HEK293 (cell line): ENCODE results near the gene AHCYL1.

ENCODE experiments used
- CTCF ChIA-PET: fragments of 350-600 bp; formaldehyde crosslinking; extraction: SDS; loops from one replicate; lab custom pipeline; 2021; ENCODE audit warnings: antibody characterized with exemption; lab: Yijun Ruan, JAX
- POLR2A ChIA-PET: fragments of 300-600 bp; formaldehyde crosslinking; extraction: SDS; loops from one replicate; lab custom pipeline; 2020; ENCODE audit warnings: antibody characterized with exemption, inconsistent platforms; lab: Yijun Ruan, JAX
- H3K27ac ChIP-seq: fragments of 200-500 bp; sonication (Bioruptor generic); 2 replicates; pipeline ENCODE4 v1.5.1; 2014; ENCODE audit warnings: low read depth, low read length, control low read depth, inconsistent platforms; ENCODE audit errors: extremely low read depth
- H3K36me3 ChIP-seq, 2 experiments: fragments of 200-500 bp in 1 of 2; sonication (Bioruptor generic) in 1 of 2; 1 replicate in 1 of 2; 2 replicates in 1 of 2; pipeline ENCODE4 v1.5.1; 2014 to 2017; ENCODE audit warnings: inconsistent platforms in 2 of 2, low read length in 2 of 2; ENCODE audit not compliant: control insufficient read depth in 2 of 2, insufficient read depth in 1 of 2
- H3K4me1 ChIP-seq: fragments of 200-500 bp; sonication (Bioruptor generic); 2 replicates; pipeline ENCODE4 v1.5.1; 2014; ENCODE audit warnings: mild to moderate bottlenecking, low read length, inconsistent platforms; ENCODE audit not compliant: control insufficient read depth, insufficient read depth
- H3K4me3 ChIP-seq: 2 replicates; pipeline ENCODE4 v1.5.1; 2011; ENCODE audit warnings: low read depth, mild to moderate bottlenecking, control low read depth, low read length, moderate library complexity
- H3K9me3 ChIP-seq: fragments of 200-500 bp; sonication (Bioruptor generic); 2 replicates; pipeline ENCODE4 v1.5.1; 2014; ENCODE audit warnings: low read depth, low read length, inconsistent platforms; ENCODE audit not compliant: control insufficient read depth, insufficient read depth
- ELK4 ChIP-seq: IDR thresholded peaks from 2 replicates; pipeline ENCODE4 v1.6.1; 2011; ENCODE audit warnings: mild to moderate bottlenecking, low read depth, low read length, borderline replicate concordance
- HOXA7 ChIP-seq: sonication (generic); formaldehyde crosslinking; IDR thresholded peaks from 2 replicates; pipeline ENCODE4 v1.8.1; 2022; ENCODE audit warnings: missing genetic modification reagents, borderline replicate concordance
- IKZF3 ChIP-seq: fragments of 450-650 bp; IDR thresholded peaks from 2 replicates; pipeline ENCODE4 v1.5.0; 2018; ENCODE audit warnings: missing biosample characterization, mild to moderate bottlenecking, missing genetic modification characterization, moderate library complexity
- INSM2 ChIP-seq: fragments of 450-650 bp; formaldehyde crosslinking; IDR thresholded peaks from 2 replicates; pipeline ENCODE4 v1.5.1; 2016; ENCODE audit warnings: missing biosample characterization, missing genetic modification characterization
- KLF8 ChIP-seq: fragments of 450-650 bp; formaldehyde crosslinking; IDR thresholded peaks from 2 replicates; pipeline ENCODE4 v1.5.1; 2016; ENCODE audit warnings: missing biosample characterization, missing genetic modification characterization
- TCF7L2 ChIP-seq: IDR thresholded peaks from 2 replicates; pipeline ENCODE4 v1.6.1; 2011; ENCODE audit warnings: low read depth, mild to moderate bottlenecking, inconsistent platforms, low read length, moderate library complexity, borderline replicate concordance
- TRIM28 ChIP-seq: IDR thresholded peaks from 2 replicates; pipeline ENCODE4 v1.6.1; 2011; ENCODE audit warnings: low read length, control low read depth, borderline replicate concordance
- ZBTB6 ChIP-seq: fragments of 450-650 bp; formaldehyde crosslinking; IDR thresholded peaks from 2 replicates; pipeline ENCODE4 v1.5.1; 2017; ENCODE audit warnings: missing biosample characterization, missing genetic modification characterization
- ZBTB7A ChIP-seq: fragments of 450-650 bp; formaldehyde crosslinking; IDR thresholded peaks from 2 replicates; pipeline ENCODE4 v1.5.1; 2016; ENCODE audit warnings: low read depth, missing biosample characterization, missing genetic modification characterization
- ZEB2 ChIP-seq: fragments of 450-650 bp; formaldehyde crosslinking; IDR thresholded peaks from 2 replicates; pipeline ENCODE4 v1.5.1; 2016; ENCODE audit warnings: missing biosample characterization, missing genetic modification characterization
- ZFP37 ChIP-seq: fragments of 450-650 bp; formaldehyde crosslinking; IDR thresholded peaks from 2 replicates; pipeline ENCODE4 v1.5.1; 2016; ENCODE audit warnings: missing biosample characterization, missing genetic modification characterization
- ZNF132 ChIP-seq: fragments of 450-650 bp; formaldehyde crosslinking; IDR thresholded peaks from 2 replicates; pipeline ENCODE4 v1.5.1; 2017; ENCODE audit warnings: missing biosample characterization, missing genetic modification characterization, borderline replicate concordance
- ZNF133 ChIP-seq: fragments of 450-650 bp; formaldehyde crosslinking; IDR thresholded peaks from 2 replicates; pipeline ENCODE4 v1.5.1; 2016; ENCODE audit warnings: missing biosample characterization, missing genetic modification characterization
- ZNF211 ChIP-seq: fragments of 450-650 bp; formaldehyde crosslinking; IDR thresholded peaks from 2 replicates; pipeline ENCODE4 v1.5.1; 2016; ENCODE audit warnings: low read depth, missing biosample characterization, missing genetic modification characterization
- ZNF239 ChIP-seq: fragments of 450-650 bp; formaldehyde crosslinking; IDR thresholded peaks from 2 replicates; pipeline ENCODE4 v1.5.1; 2016; ENCODE audit warnings: missing biosample characterization, missing genetic modification characterization
- ZNF341 ChIP-seq: fragments of 450-650 bp; formaldehyde crosslinking; IDR thresholded peaks from 2 replicates; pipeline ENCODE4; 2016; ENCODE audit warnings: low read depth, missing biosample characterization, missing genetic modification characterization
- ZNF510 ChIP-seq: fragments of 450-650 bp; formaldehyde crosslinking; IDR thresholded peaks from 2 replicates; pipeline ENCODE4 v1.5.1; 2018; ENCODE audit warnings: mild to moderate bottlenecking, missing genetic modification characterization, missing biosample characterization; ENCODE audit not compliant: insufficient replicate concordance
- ZNF521 ChIP-seq: fragments of 450-650 bp; formaldehyde crosslinking; IDR thresholded peaks from 2 replicates; pipeline ENCODE4 v1.5.1; 2017; ENCODE audit warnings: missing biosample characterization, mild to moderate bottlenecking, missing genetic modification characterization
- ZNF548 ChIP-seq: fragments of 450-650 bp; formaldehyde crosslinking; IDR thresholded peaks from 2 replicates; pipeline ENCODE4 v1.5.1; 2016; ENCODE audit warnings: missing biosample characterization, missing genetic modification characterization
- ZNF639 ChIP-seq: fragments of 450-650 bp; formaldehyde crosslinking; IDR thresholded peaks from 2 replicates; pipeline ENCODE4 v1.5.1; 2016; ENCODE audit warnings: missing biosample characterization, missing genetic modification characterization
- ZSCAN16 ChIP-seq: fragments of 450-650 bp; formaldehyde crosslinking; IDR thresholded peaks from 2 replicates; pipeline ENCODE4 v1.5.1; 2016; ENCODE audit warnings: missing biosample characterization, missing genetic modification characterization
- ZSCAN18 ChIP-seq: fragments of 450-650 bp; formaldehyde crosslinking; IDR thresholded peaks from 2 replicates; pipeline ENCODE4 v1.5.1; 2016; ENCODE audit warnings: missing biosample characterization, missing genetic modification characterization
- ZXDB ChIP-seq: fragments of 450-650 bp; formaldehyde crosslinking; IDR thresholded peaks from 2 replicates; pipeline ENCODE4 v1.5.1; 2016; ENCODE audit warnings: missing biosample characterization, missing genetic modification characterization

AHCYL1 gene

GRCh38 chr1:110006516-110006915, 22.0 kb downstream of the AHCYL1 start (continued):
- TF ChIP-seq ZSCAN16 (no peak), ZBTB7A (tag by site-specific recombination) (no peak), ZEB2 (no peak), HOXA7 (CRISPR knock-in tag) (no peak), TRIM28 (no peak), ZNF133 (no peak), ZNF521 (tag by site-specific recombination) (no peak)
- TF ChIP-seq, all 188 proteins: peak for 0

- peak; percentile 69 for TF ChIP-seq ZNF341 (tag by site-specific recombination)
- TF ChIP-seq ZFP37 (tag by site-specific recombination): no peak
- TF ChIP-seq, all 188 proteins: peak for 1
- H3K36me3 ChIP-seq: peaks cover 12 to 37% of the 10 kb centered on the region in 2 experiments
- CTCF ChIA-PET: interaction anchor here (0.6 to 3.2 kb wide), 8 partner anchors 22 to 453 kb away, joined by 3 to 36 read pairs (median 4); partner anchors contain the start of gene AHCYL1
- POLR2A ChIA-PET: interaction anchor here (0.9 to 1.2 kb wide), 2 partner anchors 22 to 23 kb away, joined by 3 read pairs; partner anchors contain the start of gene AHCYL1
- no peaks in the 10 kb centered on the region for H3K9me3 ChIP-seq
- no peak overlapping the region for H3K4me3 ChIP-seq
- H3K4me1 ChIP-seq: peaks cover 25% of the 10 kb centered on the region
- no peak overlapping the region for H3K27ac ChIP-seq
Measured at GRCh38 chr1:110007046-110007830, 22.7 kb downstream of the AHCYL1 start.

GRCh38 chr1:110008971-110009565, 24.5 kb downstream of the AHCYL1 start:
- ChIA-PET CTCF (interaction anchor here (0.6 to 4.0 kb wide), 7 partner anchors 12 to 463 kb away, joined by 3 to 48 read pairs (median 5); partner anchors contain the start of gene AHCYL1), POLR2A (no interaction called here)
- Histone ChIP-seq H3K4me3 (no peak overlapping the region), H3K27ac (no peak overlapping the region), H3K9me3 (no peaks in the 10 kb centered on the region), H3K36me3 (peaks cover 16 to 52% of the 10 kb centered on the region in 2 experiments), H3K4me1 (peaks cover 17% of the 10 kb centered on the region)
- TF ChIP-seq ZNF239 (tag by site-specific recombination) (no peak), ELK4 (no peak), ZSCAN18 (tag by site-specific recombination) (no peak), IKZF3 (no peak), INSM2 (tag by site-specific recombination) (no peak), ZNF211 (tag by site-specific recombination) (no peak), KLF8 (tag by site-specific recombination) (no peak), ZBTB6 (tag by site-specific recombination) (no peak), TCF7L2 (no peak), ZNF639 (tag by site-specific recombination) (no peak), ZNF510 (tag by site-specific recombination) (no peak), ZNF548 (no peak), ZXDB (tag by site-specific recombination) (no peak), ZNF132 (no peak)
